Spinal cord (tissue), 10 donors: Measurements from ENCODE around the gene MEF2A. TPM values are rescaled to one million over a fixed set of nuclear protein-coding genes. Genes with fewer than 3 reads are reported as not detected.
A peak's percentile ranks its signal among the peaks of the same experiment; 100 is the strongest.
"Not testable (repeated sequence)": the region's sequence is repeated elsewhere in the genome, so short reads cannot be mapped to it uniquely, and the experiment has no call there.

Source experiments
- DNase-seq, 6 donors: peaks; one replicate each; pipeline versions ENCODE4 v3.0.0 to v3.0.0-alpha.2; 2013 to 2015; ENCODE audit warnings: low spot score in 6 of 6, low read depth in 4 of 6
- H3K27ac ChIP-seq: one replicate; pipeline ENCODE4 v1.5.1; 2013; ENCODE audit warnings: low read depth, low read length, control low read depth
- H3K27me3 ChIP-seq: one replicate; pipeline ENCODE4 v1.6.1; 2013; ENCODE audit warnings: low read length; ENCODE audit not compliant: control insufficient read depth, insufficient read depth
- H3K36me3 ChIP-seq: one replicate; pipeline ENCODE4 v1.6.1; 2013; ENCODE audit warnings: low read length; ENCODE audit not compliant: control insufficient read depth, insufficient read depth
- H3K4me1 ChIP-seq: one replicate; pipeline ENCODE4 v1.6.1; 2013; ENCODE audit warnings: low read length; ENCODE audit not compliant: control insufficient read depth, insufficient read depth
- H3K4me3 ChIP-seq: one replicate; pipeline ENCODE4 v1.5.1; 2013; ENCODE audit warnings: low read depth, low read length, control low read depth
- H3K9me3 ChIP-seq: one replicate; pipeline ENCODE4 v1.6.1; 2013; ENCODE audit warnings: low read length; ENCODE audit not compliant: control insufficient read depth, insufficient read depth
- WGBS: methylation state at CpG from one replicate; pipeline ENCODE4 v1.1.5; 2013; ENCODE audit warnings: missing lambda C conversion rate; ENCODE audit not compliant: insufficient coverage; 5-methylcytosine and 5-hydroxymethylcytosine counted together
- polyA plus RNA-seq, 2 donors: library from polyadenylated mRNA; unstranded; fragments of 120-200 nt; gene quantifications; one replicate each; pipeline ENCODE4 v1.2.1, GENCODE V29; 2013; ENCODE audit not compliant: insufficient read length in 2 of 2
- total RNA-seq, 2 donors: library from RNA; depleted of rRNA in 1 of 2; stranded (reverse); fragments of 120-200 nt in 1 of 2; fragments of >200 nt in 1 of 2; gene quantifications; one replicate each; pipeline versions ENCODE4 v1.2.3 to v1.2.4, GENCODE V29; 2013 to 2014
- donor health status: healthy.

Gene MEF2A
- total and polyA plus RNA-seq, 4 donors: 28.8 to 53.1 (median 38.7) TPM

DNA sequence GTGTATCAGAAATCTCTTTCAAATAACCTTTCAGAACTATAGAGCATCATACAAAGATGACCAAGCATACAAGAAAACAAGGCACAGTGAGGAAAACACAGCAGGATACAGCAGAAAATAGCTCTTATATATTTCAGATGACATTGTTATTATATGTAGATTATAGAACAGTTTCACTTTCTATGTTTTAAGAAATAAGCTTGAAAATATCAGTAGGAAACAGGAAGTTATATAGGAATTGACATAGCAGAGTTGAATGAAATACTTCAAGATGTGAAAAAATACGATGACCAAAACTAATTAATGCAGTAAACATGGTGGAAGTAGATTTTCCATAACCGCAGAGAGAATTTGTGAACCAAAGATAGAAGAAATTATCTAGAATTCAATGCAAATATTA is 92.2 kb downstream of the MEF2A start:
- DNase-seq: no peak
- Histone ChIP-seq H3K27ac (no peak overlapping the region), H3K4me1 (no peaks in the 10 kb centered on the region), H3K9me3 (peaks cover 3% of the 10 kb centered on the region), H3K4me3 (no peak overlapping the region), H3K36me3 (no peaks in the 10 kb centered on the region), H3K27me3 (no peaks in the 10 kb centered on the region)
- no CpG with 5 or more reads among the region's 2 CpGs for WGBS

DNA sequence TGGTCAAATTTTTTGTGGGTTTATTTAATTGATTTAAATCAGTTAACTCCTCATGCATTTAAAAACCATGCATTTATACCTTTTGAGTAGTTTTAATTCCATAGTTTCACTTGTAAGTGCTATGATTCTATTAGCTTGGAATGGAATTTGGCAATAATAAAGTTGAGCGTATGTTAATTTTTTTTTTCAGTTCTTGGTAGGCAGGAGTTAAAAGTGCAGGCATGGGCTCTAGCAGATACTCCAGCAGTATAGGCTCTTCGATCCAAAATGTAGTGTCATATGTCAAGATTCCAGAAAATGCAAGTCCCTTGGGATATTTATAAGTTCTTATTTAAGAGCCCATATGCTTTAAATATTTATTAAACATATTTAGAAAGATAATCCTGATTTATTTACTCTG is 97.1 kb downstream of the MEF2A start:
- H3K27ac ChIP-seq: no peak overlapping the region
- H3K4me3 ChIP-seq: no peak overlapping the region
- no peaks in the 10 kb centered on the region for H3K4me1 ChIP-seq
- H3K9me3 ChIP-seq: peaks cover 3% of the 10 kb centered on the region
- H3K27me3 ChIP-seq: no peaks in the 10 kb centered on the region
- no CpG with 5 or more reads among the region's 2 CpGs for WGBS
- peaks cover 4% of the 10 kb centered on the region for H3K36me3 ChIP-seq
- no peak for DNase-seq

DNA sequence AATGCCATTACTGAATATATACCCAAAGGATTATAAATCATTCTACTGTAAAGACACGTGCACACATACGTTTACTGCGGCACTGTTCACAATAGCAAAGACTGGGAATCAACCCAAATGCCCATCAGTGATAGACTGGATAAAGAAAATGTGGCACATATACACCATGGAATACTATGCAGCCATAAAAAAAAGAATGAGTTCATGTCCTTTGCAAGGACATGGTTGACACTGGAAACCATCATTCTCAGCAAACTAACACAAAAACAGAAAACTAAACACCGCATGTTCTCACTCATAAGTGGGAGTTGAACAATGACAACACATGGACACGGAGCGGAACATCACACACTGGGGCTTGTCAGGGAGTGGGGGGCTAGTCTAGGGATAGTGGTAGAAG is 100.3 kb downstream of the MEF2A start:
- H3K4me3 ChIP-seq, H3K27ac ChIP-seq, DNase-seq, H3K27me3 ChIP-seq, H3K9me3 ChIP-seq, H3K4me1 ChIP-seq, H3K36me3 ChIP-seq: not testable (repeated sequence)
- 100% methylated on average over 2 of the region's 6 CpGs for WGBS

DNA sequence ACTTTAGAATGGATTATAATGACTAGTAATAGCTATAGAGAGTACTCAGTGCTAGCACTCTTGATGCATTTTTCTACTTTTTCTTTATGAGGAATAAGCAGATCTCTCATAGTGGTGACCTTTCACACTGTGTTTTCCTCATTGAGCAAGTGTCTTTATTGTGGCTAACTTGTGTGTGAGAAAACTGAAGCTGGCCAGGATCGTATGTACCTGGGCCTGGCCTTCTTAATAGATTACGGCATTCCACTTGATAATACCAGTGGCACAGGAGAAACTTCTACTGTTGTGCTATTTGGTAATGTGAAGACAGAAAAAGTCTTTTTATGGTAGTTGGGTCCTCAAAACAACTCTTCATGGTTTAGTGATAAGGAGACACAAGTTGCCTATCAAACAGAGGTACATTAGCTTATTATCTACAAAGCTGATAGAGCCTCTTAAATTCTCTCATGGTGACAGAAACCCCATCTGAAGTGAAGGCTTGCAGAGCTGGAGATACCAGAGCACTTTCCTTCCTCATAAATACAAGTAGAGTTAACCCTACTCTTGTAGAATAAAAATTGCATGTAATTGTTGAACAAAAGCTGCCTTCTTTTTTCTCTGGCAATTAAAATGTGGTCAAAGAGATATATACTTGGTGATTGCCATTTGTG is 102.9 kb downstream of the MEF2A start:
- peaks cover 4% of the 10 kb centered on the region for H3K36me3 ChIP-seq
- H3K27ac ChIP-seq: no peak overlapping the region
- H3K4me3 ChIP-seq: no peak overlapping the region
- no peaks in the 10 kb centered on the region for H3K9me3 ChIP-seq
- WGBS: no CpG with 5 or more reads among the region's 2 CpGs
- no peaks in the 10 kb centered on the region for H3K27me3 ChIP-seq
- DNase-seq: no peak
- H3K4me1 ChIP-seq: no peaks in the 10 kb centered on the region

DNA sequence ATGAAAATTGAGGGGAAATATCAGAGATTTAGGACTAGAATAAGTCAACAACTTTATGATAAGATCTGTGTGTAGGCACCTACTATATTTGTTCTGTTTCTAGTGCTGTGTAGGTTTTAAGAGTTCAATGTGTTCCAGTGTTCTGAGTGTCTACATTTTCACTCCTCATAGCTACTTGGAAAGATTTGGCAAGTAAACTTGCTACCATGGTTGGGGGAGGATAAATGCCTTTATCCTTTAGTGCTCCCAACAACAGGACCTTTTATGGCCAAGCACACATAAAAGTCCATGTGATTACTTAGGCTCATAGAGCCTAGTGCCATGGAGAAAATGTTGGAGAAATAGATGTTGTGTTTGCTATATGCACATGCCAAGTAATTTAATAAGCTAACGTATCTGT is 103.5 kb downstream of the MEF2A start:
- Histone ChIP-seq H3K9me3 (no peaks in the 10 kb centered on the region), H3K4me3 (no peak overlapping the region), H3K36me3 (peaks cover 4% of the 10 kb centered on the region), H3K27ac (no peak overlapping the region), H3K4me1 (no peaks in the 10 kb centered on the region), H3K27me3 (no peaks in the 10 kb centered on the region)
- no CpG with 5 or more reads among the region's 1 CpG for WGBS
- DNase-seq: peak in 1 of 6 donors; percentile 22

DNA sequence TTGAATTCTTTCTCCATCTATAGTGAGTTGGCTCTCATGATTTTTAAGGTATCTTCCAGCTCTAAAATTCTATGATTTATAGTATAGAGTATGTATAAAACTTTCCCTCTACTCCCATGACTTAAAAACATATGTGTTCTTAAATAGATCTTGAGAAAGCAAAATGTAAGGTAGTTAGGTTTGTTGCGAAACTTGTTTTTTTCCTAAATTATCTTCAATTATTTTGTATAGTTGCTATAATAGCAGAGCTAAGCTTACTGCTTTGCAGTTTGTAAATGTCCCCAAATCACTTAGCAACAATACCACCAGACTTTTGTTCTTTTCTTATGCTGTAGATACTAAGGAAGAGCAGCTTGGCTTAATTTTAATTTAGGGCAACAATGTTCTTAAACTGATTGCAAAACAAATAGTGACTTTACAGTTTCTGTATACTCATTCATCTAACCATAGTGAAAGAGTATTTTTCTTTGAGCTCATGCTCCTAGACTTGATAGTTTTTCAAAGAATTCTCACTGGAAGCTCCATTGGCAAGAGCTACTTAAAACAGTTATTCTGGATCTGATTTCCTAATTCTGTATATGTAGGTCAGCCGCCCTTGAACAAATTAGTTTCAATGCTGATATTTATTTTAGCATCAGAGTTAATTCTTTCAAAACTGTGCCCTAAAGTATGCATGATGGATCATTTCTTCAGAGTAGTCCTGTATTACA is 106.3 kb downstream of the MEF2A start:
- Histone ChIP-seq H3K9me3 (no peaks in the 10 kb centered on the region), H3K4me1 (no peaks in the 10 kb centered on the region), H3K36me3 (peaks cover 8% of the 10 kb centered on the region), H3K27me3 (no peaks in the 10 kb centered on the region), H3K27ac (no peak overlapping the region), H3K4me3 (no peak overlapping the region)
- WGBS: no CpG with 5 or more reads among the region's 2 CpGs
- DNase-seq: peak in 1 of 6 donors; percentile 6

DNA sequence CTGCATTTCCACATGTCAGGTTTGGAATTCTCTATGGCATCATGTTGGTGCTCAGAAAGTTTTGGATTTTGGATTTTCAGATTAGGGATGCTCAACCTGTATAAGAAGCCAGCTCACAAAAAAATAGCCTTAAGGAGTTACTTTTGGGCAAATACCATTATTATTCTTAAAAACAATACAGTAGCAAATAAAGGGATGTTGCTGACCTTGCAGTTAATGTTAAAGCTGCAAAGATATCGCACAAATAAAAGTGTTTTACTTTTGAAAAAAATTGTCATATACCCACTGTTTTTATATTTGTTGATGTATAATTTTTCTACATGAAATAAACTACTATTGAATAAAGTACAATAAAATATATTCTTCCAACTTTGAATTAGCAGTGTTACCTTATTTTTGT is 107.3 kb downstream of the MEF2A start:
- Histone ChIP-seq H3K4me1 (no peaks in the 10 kb centered on the region), H3K27ac (no peak overlapping the region), H3K4me3 (no peak overlapping the region), H3K27me3 (no peaks in the 10 kb centered on the region), H3K9me3 (no peaks in the 10 kb centered on the region), H3K36me3 (peaks cover 5% of the 10 kb centered on the region)
- no CpG with 5 or more reads among the region's 1 CpG for WGBS
- DNase-seq: no peak

DNA sequence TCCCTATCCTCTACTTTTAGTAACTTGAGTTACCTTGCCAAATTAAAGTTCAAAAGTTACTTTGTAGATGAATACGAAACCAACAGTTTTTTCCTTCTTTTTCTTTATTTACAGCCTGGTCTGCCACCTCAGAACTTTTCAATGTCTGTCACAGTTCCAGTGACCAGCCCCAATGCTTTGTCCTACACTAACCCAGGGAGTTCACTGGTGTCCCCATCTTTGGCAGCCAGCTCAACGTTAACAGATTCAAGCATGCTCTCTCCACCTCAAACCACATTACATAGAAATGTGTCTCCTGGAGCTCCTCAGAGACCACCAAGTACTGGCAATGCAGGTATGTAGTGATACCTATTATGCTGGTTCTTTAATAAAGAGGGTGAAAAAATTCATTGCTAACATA is 108.5 kb downstream of the MEF2A start:
- Histone ChIP-seq H3K36me3 (peaks cover 5% of the 10 kb centered on the region), H3K9me3 (no peaks in the 10 kb centered on the region), H3K4me1 (no peaks in the 10 kb centered on the region), H3K27ac (no peak overlapping the region), H3K27me3 (no peaks in the 10 kb centered on the region), H3K4me3 (no peak overlapping the region)
- 67% methylated on average over 1 of the region's 2 CpGs for WGBS
- DNase-seq: peak in 1 of 6 donors; percentile 4

DNA sequence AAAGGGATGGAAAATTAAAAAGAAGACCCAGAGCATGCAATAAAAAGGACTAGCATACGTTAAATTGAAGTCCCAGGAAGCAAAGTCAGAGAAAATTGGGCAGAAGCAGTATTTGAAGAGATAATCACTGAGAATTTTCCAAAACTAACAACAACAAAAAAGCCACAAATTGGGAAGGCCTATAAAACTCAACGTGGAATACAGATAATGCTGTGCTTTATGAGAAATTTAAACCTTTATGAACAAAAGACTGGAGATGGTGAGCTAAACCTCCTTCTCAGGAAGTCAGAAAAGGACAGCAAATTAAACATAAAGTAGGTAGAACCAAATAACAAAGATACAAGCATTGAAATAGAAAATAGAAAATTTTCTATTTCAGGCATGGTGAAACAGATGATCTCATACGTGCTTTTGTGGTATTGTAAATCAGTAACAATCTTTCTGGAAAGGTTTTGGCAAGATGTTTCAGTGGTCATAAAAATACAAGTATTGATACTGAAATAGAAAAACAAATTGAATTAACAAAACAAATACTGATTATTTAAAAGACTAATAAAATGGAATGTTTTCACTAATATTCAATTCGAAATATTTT is 111.9 kb downstream of the MEF2A start:
- Histone ChIP-seq H3K36me3 (peaks cover 5% of the 10 kb centered on the region), H3K4me3 (no peak overlapping the region), H3K27ac (no peak overlapping the region), H3K9me3 (no peaks in the 10 kb centered on the region), H3K27me3 (no peaks in the 10 kb centered on the region), H3K4me1 (no peaks in the 10 kb centered on the region)
- WGBS: no CpG with 5 or more reads among the region's 4 CpGs
- no peak for DNase-seq

DNA sequence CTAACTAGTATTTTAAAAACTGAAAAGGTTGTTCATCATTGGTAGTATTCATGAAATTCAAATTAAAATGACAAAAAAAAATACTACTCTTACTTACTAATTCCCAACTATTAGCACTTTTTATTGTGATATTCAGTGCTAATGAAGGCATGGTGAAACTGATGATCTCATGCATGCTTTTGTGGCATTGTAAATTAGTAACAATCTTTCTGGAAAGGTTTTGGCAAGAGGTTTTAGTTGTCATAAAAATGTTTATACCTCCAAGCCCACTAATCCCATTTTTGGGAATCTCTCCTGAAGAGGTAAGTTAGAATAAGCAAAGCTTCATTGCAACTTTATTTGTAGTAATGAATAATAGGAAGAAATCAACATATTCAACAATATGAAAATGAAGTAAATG is 114.5 kb downstream of the MEF2A start:
- H3K9me3 ChIP-seq: peaks cover 6% of the 10 kb centered on the region
- peaks cover 8% of the 10 kb centered on the region for H3K36me3 ChIP-seq
- no peak overlapping the region for H3K4me3 ChIP-seq
- no peaks in the 10 kb centered on the region for H3K4me1 ChIP-seq
- no peak overlapping the region for H3K27ac ChIP-seq
- no peak for DNase-seq
- no peaks in the 10 kb centered on the region for H3K27me3 ChIP-seq
